Measurements from ENCODE around the gene CDON.

- no peak for TF ChIP-seq CTCF (IDR thresholded peaks at IDR 0.05; ENCODE audit: insufficient read depth, low read length, poor library complexity, severe bottlenecking)
- no peak for TF ChIP-seq EZH2phosphoT487 (conservative IDR thresholded peaks at IDR 0.05; ENCODE audit: low read length)
Measured at GRCh38 chr11:125992893-125993292, 69.8 kb downstream of the CDON start.

All from SU-DHL-6 (cell line).